Measurements from ENCODE around the gene ANKHD1.
"Not testable (repeated sequence)": the region's sequence is repeated elsewhere in the genome, so short reads cannot be mapped to it uniquely, and the experiment has no call there.

The ANKHD1 gene

DNA sequence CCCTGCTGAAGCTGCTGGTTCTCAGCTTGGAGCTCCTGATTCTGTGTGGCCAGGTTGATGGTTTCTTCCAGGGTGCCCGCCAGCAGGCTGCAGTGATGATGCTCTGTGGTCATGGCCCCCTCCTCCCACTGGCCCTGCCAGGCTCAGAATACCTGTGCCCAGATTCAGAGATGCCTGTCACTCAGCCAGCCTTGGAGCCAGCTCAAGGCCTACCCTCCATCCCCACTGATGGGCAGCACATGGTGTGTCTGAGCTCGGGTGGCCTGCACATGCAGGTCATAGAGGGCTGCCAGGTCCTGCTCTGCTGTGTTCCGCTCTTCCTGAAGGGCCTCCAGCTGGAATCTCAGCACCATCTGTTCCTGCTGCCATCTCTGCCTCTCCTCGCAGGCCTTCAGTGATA is 168.4 kb downstream of the ANKHD1 start:
- no peak overlapping the region for H3K9ac ChIP-seq (ENCODE audit: low read depth, low read length)
- H3K4me1 ChIP-seq (ENCODE audit: insufficient read depth, low read length) = peaks cover 3% of the 10 kb centered on the region; the same call in 1 of the 2 replicates
- no peaks in the 10 kb centered on the region for H3K9me3 ChIP-seq (ENCODE audit: insufficient read depth, low read depth, low read length)
- no peak overlapping the region for H3K27ac ChIP-seq (ENCODE audit: low read length)
- no peak overlapping the region for H3K4me3 ChIP-seq (ENCODE audit: low read length)
- H3K36me3 ChIP-seq (ENCODE audit: insufficient read depth, low read depth, low read length) = peaks cover 28% of the 10 kb centered on the region
- H3K27me3 ChIP-seq (ENCODE audit: insufficient read depth, low read length) = no peaks in the 10 kb centered on the region

DNA sequence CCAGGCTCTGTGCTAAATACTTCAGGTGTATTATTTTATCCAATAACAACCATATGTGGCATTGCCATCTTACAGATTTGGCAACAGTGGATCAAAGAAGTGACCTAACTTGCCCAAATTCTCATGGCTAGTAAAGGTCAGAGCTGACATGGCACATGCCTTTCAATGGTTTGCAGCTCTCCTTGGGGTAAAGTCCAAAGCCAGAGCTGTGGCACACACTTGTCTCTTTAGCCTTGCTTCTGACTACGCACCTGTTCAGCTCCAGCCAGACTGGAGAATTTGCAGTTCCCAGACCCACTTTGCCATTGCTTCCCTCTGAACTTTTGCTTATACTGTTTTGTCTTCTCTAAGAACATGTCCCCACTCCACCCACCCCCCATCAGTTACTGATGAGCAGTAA is 168.9 kb downstream of the ANKHD1 start:
- Histone ChIP-seq H3K27ac (ENCODE audit: low read length) (no peak overlapping the region), H3K9ac (ENCODE audit: low read depth, low read length) (no peak overlapping the region)

DNA sequence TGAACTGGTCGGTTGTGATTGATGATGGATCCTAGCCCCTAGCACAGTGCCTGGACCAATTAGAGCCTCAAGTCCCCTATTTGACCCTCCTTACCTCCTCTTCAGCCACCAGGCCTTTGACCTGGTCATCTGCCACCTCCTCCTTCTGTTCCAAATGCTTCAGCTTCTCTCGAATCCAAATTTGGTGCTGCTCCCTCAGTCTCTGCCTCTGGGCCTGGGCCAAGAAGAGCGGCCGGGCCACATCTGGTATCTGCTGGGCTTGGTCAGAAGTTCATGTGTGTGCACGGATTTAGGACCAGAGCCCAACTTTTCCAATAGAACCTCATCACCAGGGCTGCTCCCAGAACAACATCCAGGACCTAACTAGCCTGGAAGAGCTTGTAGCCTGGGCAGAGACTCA is 169.5 kb downstream of the ANKHD1 start:
- Histone ChIP-seq H3K27me3 (ENCODE audit: insufficient read depth, low read length) (no peaks in the 10 kb centered on the region), H3K9me3 (ENCODE audit: insufficient read depth, low read depth, low read length) (no peaks in the 10 kb centered on the region), H3K9ac (ENCODE audit: low read depth, low read length) (no peak overlapping the region), H3K4me1 (ENCODE audit: insufficient read depth, low read length) (no peaks in the 10 kb centered on the region), H3K4me3 (ENCODE audit: low read length) (no peak overlapping the region), H3K27ac (ENCODE audit: low read length) (no peak overlapping the region), H3K36me3 (ENCODE audit: insufficient read depth, low read depth, low read length) (peaks cover 26% of the 10 kb centered on the region)

More for the DNA sequence above, 168.9 kb downstream of the ANKHD1 start:
- H3K36me3 ChIP-seq (ENCODE audit: insufficient read depth, low read depth, low read length) = peaks cover 28% of the 10 kb centered on the region
- H3K4me3 ChIP-seq (ENCODE audit: low read length) = no peak overlapping the region
- H3K27me3 ChIP-seq (ENCODE audit: insufficient read depth, low read length) = no peaks in the 10 kb centered on the region
- H3K9me3 ChIP-seq (ENCODE audit: insufficient read depth, low read depth, low read length) = no peaks in the 10 kb centered on the region
- peaks cover 2% of the 10 kb centered on the region; the same call in 1 of the 2 replicates for H3K4me1 ChIP-seq (ENCODE audit: insufficient read depth, low read length)

DNA sequence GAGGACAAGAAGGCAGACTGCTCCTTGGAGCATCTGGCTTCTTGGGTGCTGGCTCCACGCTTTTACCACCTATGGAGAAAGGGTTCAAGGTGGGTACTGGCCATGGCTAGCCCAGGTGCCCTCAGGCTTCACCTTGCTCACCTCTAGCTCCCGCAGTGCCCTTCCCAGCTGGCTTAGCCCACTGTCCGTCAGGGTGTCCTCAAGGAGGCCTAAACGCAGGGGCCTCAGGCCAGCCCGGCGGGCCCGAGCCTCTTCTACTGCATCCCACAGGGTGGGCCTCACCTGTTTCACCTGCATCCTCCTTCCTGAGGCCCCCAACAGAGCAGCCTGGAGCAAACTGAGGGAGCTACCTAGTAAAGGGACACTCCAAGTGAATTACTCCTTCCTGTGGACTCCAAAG is 172.1 kb downstream of the ANKHD1 start:
- Histone ChIP-seq H3K9ac (ENCODE audit: low read depth, low read length) (no peak overlapping the region), H3K27ac (ENCODE audit: low read length) (no peak overlapping the region), H3K36me3 (ENCODE audit: insufficient read depth, low read depth, low read length) (no peaks in the 10 kb centered on the region)

DNA sequence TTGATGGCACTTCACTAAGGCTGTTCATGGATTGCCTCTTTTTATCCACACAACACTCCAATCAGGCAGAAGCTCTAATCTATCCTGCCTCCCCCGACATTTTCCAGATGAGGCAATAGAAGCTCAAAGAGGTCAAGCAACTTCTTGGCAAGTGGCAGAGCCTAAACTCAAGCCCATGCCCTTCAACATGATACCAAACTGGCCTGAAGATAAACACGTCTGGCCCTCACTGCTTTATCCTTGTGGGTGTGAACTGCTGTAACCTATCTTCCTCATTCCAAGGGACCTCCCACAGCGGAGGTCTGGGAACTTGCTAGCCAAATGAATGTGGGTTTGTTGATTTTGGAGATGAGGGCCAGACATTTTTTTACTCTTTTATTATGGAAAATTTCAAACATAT is 172.5 kb downstream of the ANKHD1 start:
- Histone ChIP-seq H3K27me3 (ENCODE audit: insufficient read depth, low read length) (no peaks in the 10 kb centered on the region), H3K27ac (ENCODE audit: low read length) (no peak overlapping the region), H3K36me3 (ENCODE audit: insufficient read depth, low read depth, low read length) (no peaks in the 10 kb centered on the region), H3K4me3 (ENCODE audit: low read length) (no peak overlapping the region), H3K9ac (ENCODE audit: low read depth, low read length) (no peak overlapping the region), H3K9me3 (ENCODE audit: insufficient read depth, low read depth, low read length) (no peaks in the 10 kb centered on the region), H3K4me1 (ENCODE audit: insufficient read depth, low read length) (no peaks in the 10 kb centered on the region)

More for the DNA sequence above, 172.1 kb downstream of the ANKHD1 start:
- no peaks in the 10 kb centered on the region for H3K9me3 ChIP-seq (ENCODE audit: insufficient read depth, low read depth, low read length)
- no peaks in the 10 kb centered on the region for H3K4me1 ChIP-seq (ENCODE audit: insufficient read depth, low read length)
- H3K4me3 ChIP-seq (ENCODE audit: low read length) = no peak overlapping the region
- H3K27me3 ChIP-seq (ENCODE audit: insufficient read depth, low read length) = no peaks in the 10 kb centered on the region

DNA sequence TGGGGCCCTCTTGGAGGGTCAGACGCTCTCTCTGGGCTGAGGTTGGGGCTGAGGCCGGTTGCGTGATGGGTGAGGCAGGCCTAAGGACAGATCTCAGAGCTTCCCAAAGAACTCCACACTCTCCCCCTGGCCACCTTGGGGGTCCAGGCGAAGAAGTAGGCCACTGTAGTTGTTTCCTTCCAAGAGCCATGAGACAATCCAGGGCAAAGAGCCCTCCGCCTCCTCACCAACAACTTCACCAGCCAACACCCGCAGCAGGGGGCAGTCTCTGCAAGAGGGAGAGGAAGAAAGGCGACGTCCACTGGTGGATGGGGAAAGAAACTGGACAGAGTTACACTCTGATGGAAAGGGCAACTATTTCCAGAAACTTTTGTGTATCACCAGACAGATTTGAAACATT is 173.7 kb downstream of the ANKHD1 start:
- Histone ChIP-seq H3K36me3 (ENCODE audit: insufficient read depth, low read depth, low read length) (no peaks in the 10 kb centered on the region), H3K9me3 (ENCODE audit: insufficient read depth, low read depth, low read length) (no peaks in the 10 kb centered on the region), H3K4me3 (ENCODE audit: low read length) (no peak overlapping the region), H3K4me1 (ENCODE audit: insufficient read depth, low read length) (no peaks in the 10 kb centered on the region), H3K27ac (ENCODE audit: low read length) (no peak overlapping the region), H3K27me3 (ENCODE audit: insufficient read depth, low read length) (no peaks in the 10 kb centered on the region), H3K9ac (ENCODE audit: low read depth, low read length) (no peak overlapping the region)

DNA sequence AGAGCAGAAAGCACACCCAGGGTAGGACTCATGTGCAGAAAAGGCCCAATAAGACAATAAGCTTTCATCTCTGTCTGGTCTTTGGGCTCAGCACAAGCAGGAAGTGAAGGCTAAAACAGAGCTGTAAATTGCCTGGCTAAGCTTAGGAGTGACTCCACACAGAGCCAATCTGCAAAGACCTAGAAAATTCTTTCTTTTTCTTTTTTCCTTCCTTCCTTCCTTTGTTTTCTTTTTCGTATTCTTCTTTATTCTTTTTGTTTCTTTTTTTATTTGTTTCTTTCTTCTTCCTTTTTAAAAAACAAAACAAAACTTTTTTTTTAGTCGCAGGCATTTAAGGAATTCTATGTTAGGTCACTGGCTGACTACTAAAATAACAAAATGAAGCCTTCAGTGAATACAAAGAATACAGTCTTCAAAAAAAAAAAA is 175.2 kb downstream of the ANKHD1 start:
- no peaks in the 10 kb centered on the region for H3K36me3 ChIP-seq (ENCODE audit: insufficient read depth, low read depth, low read length)
- no peaks in the 10 kb centered on the region for H3K4me1 ChIP-seq (ENCODE audit: insufficient read depth, low read length)
- H3K4me3 ChIP-seq (ENCODE audit: low read length) = no peak overlapping the region
- no peaks in the 10 kb centered on the region for H3K9me3 ChIP-seq (ENCODE audit: insufficient read depth, low read depth, low read length)
- no peak overlapping the region for H3K27ac ChIP-seq (ENCODE audit: low read length)
- no peak overlapping the region for H3K9ac ChIP-seq (ENCODE audit: low read depth, low read length)
- no peaks in the 10 kb centered on the region for H3K27me3 ChIP-seq (ENCODE audit: insufficient read depth, low read length)

DNA sequence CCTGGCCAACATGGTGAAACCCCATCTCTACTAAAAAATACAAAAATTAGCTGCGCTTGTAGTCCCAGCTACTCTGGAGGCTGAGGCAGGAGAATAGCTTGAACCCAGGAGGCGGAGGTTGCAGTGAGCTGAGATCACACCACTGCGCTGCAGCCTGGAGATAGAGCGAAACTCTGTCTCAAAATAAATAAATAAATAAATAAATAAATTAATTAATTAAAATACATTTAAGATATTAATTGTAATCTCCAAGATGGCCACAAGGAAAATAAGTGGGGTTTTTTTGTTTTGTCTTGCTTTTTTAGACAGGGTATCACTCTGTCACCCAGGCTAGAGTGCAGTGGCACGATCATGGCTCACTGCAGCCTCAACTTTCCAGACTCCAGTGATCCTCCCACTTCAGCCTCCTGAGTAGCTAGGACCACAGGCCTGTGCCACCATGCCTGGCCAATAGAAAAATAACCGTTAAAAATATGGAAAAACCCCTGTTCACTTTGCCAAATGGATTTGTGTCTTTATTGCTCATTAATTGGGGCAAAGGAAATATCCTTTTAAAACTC is 177.6 kb downstream of the ANKHD1 start:
- H3K27ac ChIP-seq (ENCODE audit: low read length); H3K36me3 ChIP-seq (ENCODE audit: insufficient read depth, low read depth, low read length); H3K9ac ChIP-seq (ENCODE audit: low read depth, low read length); H3K9me3 ChIP-seq (ENCODE audit: insufficient read depth, low read depth, low read length); H3K4me3 ChIP-seq (ENCODE audit: low read length); H3K4me1 ChIP-seq (ENCODE audit: insufficient read depth, low read length); H3K27me3 ChIP-seq (ENCODE audit: insufficient read depth, low read length): not testable (repeated sequence)

DNA sequence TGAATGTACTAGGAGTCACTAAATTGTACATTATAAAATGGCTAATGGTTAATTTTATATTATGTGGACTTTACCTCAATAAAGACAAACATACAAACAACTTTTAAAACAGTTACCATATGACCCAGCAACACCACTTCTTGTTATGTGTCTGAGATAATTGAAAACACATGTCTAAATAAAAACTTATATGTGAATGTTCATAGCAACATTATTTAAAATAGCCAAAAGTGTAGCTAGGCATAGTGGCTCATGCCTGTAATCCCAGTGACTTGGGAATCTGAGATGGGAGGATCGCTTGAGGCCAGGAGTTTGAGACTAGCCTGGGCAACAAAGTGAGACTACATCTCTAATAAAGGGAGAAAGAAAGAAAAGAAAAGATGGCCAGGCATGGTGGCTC is 185.9 kb downstream of the ANKHD1 start:
- no peaks in the 10 kb centered on the region for H3K27me3 ChIP-seq (ENCODE audit: insufficient read depth, low read length)
- no peaks in the 10 kb centered on the region for H3K9me3 ChIP-seq (ENCODE audit: insufficient read depth, low read depth, low read length)
- no peak overlapping the region for H3K9ac ChIP-seq (ENCODE audit: low read depth, low read length)
- no peak overlapping the region for H3K27ac ChIP-seq (ENCODE audit: low read length)
- H3K4me1 ChIP-seq (ENCODE audit: insufficient read depth, low read length) = no peaks in the 10 kb centered on the region
- H3K36me3 ChIP-seq (ENCODE audit: insufficient read depth, low read depth, low read length) = no peaks in the 10 kb centered on the region
- no peak overlapping the region for H3K4me3 ChIP-seq (ENCODE audit: low read length)

DNA sequence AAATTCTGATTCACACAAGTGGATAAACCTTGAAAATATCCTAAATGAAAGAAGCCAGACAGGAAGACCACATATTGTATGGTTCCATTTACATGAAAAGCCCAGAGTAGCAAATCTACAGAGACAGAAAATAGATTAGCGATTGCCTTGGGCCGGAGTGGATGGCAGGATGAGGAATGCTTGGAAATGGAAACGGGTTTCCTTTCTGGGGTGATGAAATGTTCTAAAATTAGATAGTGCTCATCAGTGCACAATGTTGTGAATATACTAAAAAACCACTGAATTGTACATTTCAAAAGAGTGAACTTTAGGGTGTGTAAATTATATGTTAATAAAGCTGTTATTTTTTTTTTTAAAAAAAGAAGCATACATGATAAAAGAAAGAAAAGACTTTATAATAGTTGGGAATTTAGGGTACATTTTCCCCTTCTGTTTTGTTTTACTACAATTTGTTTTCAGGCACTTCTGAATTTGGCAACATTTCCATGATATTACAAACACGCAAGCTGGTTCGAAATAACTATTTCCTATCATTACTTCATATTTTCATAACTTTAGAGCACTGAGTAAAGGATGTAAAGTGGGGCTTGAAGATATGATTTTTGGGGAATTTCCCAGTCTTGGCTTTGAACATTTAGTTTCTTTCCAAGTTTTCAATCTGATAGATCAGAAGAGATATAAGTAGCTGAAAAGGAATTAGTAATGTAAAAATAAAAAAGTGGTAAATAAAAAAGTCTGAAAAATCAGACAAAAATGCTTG is 186.9 kb downstream of the ANKHD1 start:
- Histone ChIP-seq H3K27me3 (ENCODE audit: insufficient read depth, low read length) (no peaks in the 10 kb centered on the region), H3K4me1 (ENCODE audit: insufficient read depth, low read length) (no peaks in the 10 kb centered on the region), H3K36me3 (ENCODE audit: insufficient read depth, low read depth, low read length) (no peaks in the 10 kb centered on the region), H3K27ac (ENCODE audit: low read length) (no peak overlapping the region), H3K9me3 (ENCODE audit: insufficient read depth, low read depth, low read length) (no peaks in the 10 kb centered on the region), H3K4me3 (ENCODE audit: low read length) (no peak overlapping the region), H3K9ac (ENCODE audit: low read depth, low read length) (no peak overlapping the region)

Data from iPS-20b (cell line).